ENCODE data around the gene LIN7C. TPM values are rescaled to one million over a fixed set of nuclear protein-coding genes. Genes with fewer than 3 reads are reported as not detected.

The LIN7C gene
- total and polyA plus RNA-seq, 4 donors: 5.5 to 55.9 (median 16.7) TPM

DNA sequence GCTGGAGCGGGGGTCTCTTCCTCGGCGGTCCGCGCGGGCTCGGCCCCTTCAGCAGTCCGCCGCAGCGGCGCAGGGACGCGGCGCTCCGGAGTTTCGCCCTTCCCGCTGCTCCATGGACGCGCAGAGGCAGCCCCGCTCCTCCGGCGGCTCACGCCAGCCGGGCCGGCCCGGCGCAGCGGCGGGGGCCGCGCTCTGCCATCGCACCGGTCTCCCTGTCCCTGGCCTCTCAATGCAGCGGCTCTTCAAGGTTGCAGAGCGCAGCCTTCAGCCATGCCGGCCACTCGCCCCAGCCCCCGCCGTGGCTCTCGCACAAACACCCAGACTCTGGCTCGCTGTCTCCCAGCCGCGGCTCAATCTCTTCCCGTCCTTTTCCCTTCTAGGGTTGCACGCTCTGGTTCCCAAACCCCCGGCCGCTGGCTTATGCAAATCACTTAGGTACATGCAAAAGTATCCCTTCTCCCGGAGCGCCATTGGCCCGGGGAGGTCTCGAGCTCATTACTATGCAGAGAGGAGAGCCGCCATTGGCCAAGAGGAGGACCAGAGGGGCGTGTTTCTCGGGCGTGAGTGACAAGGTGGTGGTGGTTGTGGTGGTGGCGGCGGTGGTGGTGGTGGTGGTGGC lies 34.1 kb downstream of the LIN7C start, which contains the start of gene LGR4:
TSS of gene LGR4 (minus strand) at position 393 of the 619 bp plus-strand sequence. CDS start 488 bp downstream, outside the sequence.
- ATAC-seq (ENCODE audit: insufficient read depth, low FRiP score): peak; percentile 82
- WGBS, 2 donors: 0 to 2% methylated on average over 40 to 57 of the region's 57 CpGs

DNA sequence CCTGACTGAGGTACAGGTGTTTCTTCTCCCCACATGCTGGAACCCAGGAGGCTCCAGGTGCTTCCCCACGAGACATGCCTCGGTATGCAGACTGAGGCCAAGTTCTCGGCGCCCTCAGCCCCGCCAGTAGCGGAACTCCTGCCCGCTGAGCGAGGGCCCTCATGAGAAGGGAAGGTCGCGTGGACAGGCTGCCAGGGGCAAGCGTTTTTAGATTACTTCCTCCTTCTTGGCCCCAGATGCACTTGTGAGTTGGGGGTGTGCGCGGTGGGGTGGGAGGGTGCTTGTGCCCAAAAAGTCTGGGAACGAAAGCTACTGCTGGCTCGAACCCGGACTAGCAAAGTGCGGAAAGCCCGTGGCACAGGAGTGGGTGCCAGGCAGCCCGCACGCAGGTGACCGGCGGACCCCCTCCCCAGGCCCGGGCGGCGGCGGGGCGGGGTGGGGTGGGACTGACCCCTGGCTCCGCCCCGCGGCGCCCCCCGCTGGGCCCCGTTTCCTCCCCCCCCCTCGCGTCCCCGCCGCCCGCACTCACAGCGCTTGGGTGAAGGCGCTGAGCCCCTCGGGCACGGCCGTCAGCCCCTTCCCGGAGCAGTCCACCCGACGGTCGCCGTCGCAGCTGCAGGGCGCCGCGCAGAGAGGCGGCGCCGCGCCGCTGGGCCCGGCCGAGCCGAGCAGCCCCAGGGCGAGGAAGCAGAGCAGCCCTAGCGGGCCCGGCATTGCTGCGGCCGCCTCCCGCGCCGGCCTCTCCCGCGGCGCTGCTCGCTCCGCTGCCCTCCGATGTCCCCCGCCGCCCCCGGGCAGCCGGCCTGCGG lies 34.8 kb downstream of the LIN7C start:
- Histone ChIP-seq H3K27ac (ENCODE audit: low read depth in 1 of 2, low read length in 1 of 2) (peak overlapping the region; percentile 86 to 92), H3K9me3 (ENCODE audit: control insufficient read depth in 4 of 4, insufficient read depth in 3 of 4, low read length in 3 of 4) (no peaks in the 10 kb centered on the region), H3K9ac (ENCODE audit: insufficient read depth in 1 of 2, low read length in 2 of 2) (peak overlapping the region; percentile 21 to 42), H3K36me3 (ENCODE audit: control insufficient read depth in 4 of 4, insufficient read depth in 4 of 4, low read length in 4 of 4) (no peaks in the 10 kb centered on the region), H3K4me1 (ENCODE audit: control insufficient read depth in 5 of 5, insufficient read depth in 5 of 5, low read length in 5 of 5) (peaks cover 0 to 15% (median 6%) of the 10 kb centered on the region in 5 donors), H3K27me3 (ENCODE audit: control insufficient read depth in 3 of 3, insufficient read depth in 3 of 3, low read length in 2 of 3) (peaks cover 0 to 45% (median 3%) of the 10 kb centered on the region in 3 donors), H3K4me3 (peak overlapping the region; percentile 77)
- peak; percentile 43 to 61 (median 53) for DNase-seq
- ATAC-seq (ENCODE audit: insufficient read depth, low FRiP score): peak; percentile 66
- 0 to 1% methylated on average over 47 to 79 of the region's 79 CpGs for WGBS, 2 donors
- TF ChIP-seq, protein P1, sequence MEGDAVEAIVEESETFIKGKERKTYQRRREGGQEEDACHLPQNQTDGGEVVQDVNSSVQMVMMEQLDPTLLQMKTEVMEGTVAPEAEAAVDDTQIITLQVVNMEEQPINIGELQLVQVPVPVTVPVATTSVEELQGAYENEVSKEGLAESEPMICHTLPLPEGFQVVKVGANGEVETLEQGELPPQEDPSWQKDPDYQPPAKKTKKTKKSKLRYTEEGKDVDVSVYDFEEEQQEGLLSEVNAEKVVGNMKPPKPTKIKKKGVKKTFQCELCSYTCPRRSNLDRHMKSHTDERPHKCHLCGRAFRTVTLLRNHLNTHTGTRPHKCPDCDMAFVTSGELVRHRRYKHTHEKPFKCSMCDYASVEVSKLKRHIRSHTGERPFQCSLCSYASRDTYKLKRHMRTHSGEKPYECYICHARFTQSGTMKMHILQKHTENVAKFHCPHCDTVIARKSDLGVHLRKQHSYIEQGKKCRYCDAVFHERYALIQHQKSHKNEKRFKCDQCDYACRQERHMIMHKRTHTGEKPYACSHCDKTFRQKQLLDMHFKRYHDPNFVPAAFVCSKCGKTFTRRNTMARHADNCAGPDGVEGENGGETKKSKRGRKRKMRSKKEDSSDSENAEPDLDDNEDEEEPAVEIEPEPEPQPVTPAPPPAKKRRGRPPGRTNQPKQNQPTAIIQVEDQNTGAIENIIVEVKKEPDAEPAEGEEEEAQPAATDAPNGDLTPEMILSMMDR (IDR thresholded peaks at IDR 0.05; ENCODE audit: control extremely low read depth, extremely low read depth): no peak

More for the DNA sequence above, 34.1 kb downstream of the LIN7C start, which contains the start of gene LGR4:
- peak within 1 kb of the TSS; percentile 86 to 92 for H3K27ac ChIP-seq (ENCODE audit: low read depth in 1 of 2, low read length in 1 of 2)
- H3K4me1 ChIP-seq (ENCODE audit: control insufficient read depth in 5 of 5, insufficient read depth in 5 of 5, low read length in 5 of 5): peaks cover 0 to 15% (median 6%) of the 10 kb centered on the region in 5 donors
- H3K4me3 ChIP-seq: peak within 1 kb of the TSS; percentile 77
- peak within 1 kb of the TSS; percentile 21 to 42 for H3K9ac ChIP-seq (ENCODE audit: insufficient read depth in 1 of 2, low read length in 2 of 2)
- peak; percentile 93 to 97 (median 95) for DNase-seq
- H3K36me3 ChIP-seq (ENCODE audit: control insufficient read depth in 4 of 4, insufficient read depth in 4 of 4, low read length in 4 of 4): no peaks in the 10 kb centered on the region
- H3K27me3 ChIP-seq (ENCODE audit: control insufficient read depth in 3 of 3, insufficient read depth in 3 of 3, low read length in 2 of 3): peaks cover 0 to 44% (median 3%) of the 10 kb centered on the region in 3 donors
- no peaks in the 10 kb centered on the region for H3K9me3 ChIP-seq (ENCODE audit: control insufficient read depth in 4 of 4, insufficient read depth in 3 of 4, low read length in 3 of 4)
- TF ChIP-seq, protein P1 (IDR thresholded peaks at IDR 0.05; ENCODE audit: control extremely low read depth, extremely low read depth): no peak

DNA sequence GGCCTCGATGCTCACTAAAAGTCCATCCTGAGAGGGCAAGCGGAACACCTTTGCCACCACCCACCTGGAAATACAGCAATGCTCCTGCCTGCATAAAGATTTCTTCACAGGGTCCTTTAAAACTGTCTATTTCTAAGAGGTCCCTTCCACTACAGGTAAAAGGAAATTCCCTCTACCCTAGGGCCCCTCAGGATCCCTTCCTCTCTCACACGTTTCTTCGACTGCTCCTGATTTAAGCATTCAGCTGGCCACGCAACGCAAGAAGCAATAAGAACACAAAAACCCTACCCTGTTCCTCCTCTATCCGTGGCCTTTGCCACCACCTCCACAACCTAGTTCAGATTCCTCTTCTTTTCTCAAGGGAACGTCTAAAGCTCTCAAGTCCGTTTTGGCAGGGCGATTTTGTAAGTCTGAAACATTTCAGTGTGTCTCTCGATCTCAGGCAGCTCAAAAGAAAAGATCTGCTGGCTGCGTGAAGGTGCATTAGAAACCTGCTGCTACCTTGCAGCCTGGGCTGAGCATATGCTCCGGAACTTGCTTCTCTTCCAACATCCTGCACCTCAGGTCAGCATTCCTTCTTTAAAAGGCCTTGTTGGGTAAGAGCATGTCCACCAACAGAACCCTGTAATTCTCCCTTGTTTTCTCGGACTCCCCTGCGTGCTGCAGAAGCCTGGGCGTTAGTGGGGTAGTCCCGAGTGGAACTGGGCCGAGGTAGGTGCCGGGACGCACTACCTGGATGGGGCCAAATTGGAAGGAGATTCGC lies 35.6 kb downstream of the LIN7C start:
- Histone ChIP-seq H3K4me3 (peak overlapping the region; percentile 77), H3K4me1 (ENCODE audit: control insufficient read depth in 5 of 5, insufficient read depth in 5 of 5, low read length in 5 of 5) (peaks cover 0 to 15% (median 6%) of the 10 kb centered on the region in 5 donors), H3K27me3 (ENCODE audit: control insufficient read depth in 3 of 3, insufficient read depth in 3 of 3, low read length in 2 of 3) (peaks cover 0 to 45% (median 3%) of the 10 kb centered on the region in 3 donors), H3K9ac (ENCODE audit: insufficient read depth in 1 of 2, low read length in 2 of 2) (peak overlapping the region; percentile 21 to 42), H3K27ac (ENCODE audit: low read depth in 1 of 2, low read length in 1 of 2) (no peak overlapping the region), H3K9me3 (ENCODE audit: control insufficient read depth in 4 of 4, insufficient read depth in 3 of 4, low read length in 3 of 4) (no peaks in the 10 kb centered on the region), H3K36me3 (ENCODE audit: control insufficient read depth in 4 of 4, insufficient read depth in 4 of 4, low read length in 4 of 4) (no peaks in the 10 kb centered on the region)
- 27 to 34% methylated on average over 21 of the region's 21 CpGs for WGBS, 2 donors
- ATAC-seq (ENCODE audit: insufficient read depth, low FRiP score) (no peak), DNase-seq (peak in 2 of 3 donors; percentile 17 to 30)
- TF ChIP-seq, protein P1 (IDR thresholded peaks at IDR 0.05; ENCODE audit: control extremely low read depth, extremely low read depth): no peak

Measured in lung (tissue), 12 donors.